GM18951 (cell line): Measurements from ENCODE around the gene ARHGEF11.

ENCODE experiments used
- POLR2A ChIP-seq: IDR thresholded peaks from 4 replicates; pipeline ENCODE4 v1.6.1; 2011; ENCODE audit warnings: mild to moderate bottlenecking; ENCODE audit not compliant: insufficient read length, insufficient read depth; ENCODE audit errors: extremely low read depth
- in situ Hi-C: fragments of 300-500 bp; cut with MboI; formaldehyde crosslinking; loops from one replicate; pipeline ENCODE4 v1.12.0; 2022; ENCODE audit warnings: low sequenced_read_pairs, mixed read lengths, inconsistent platforms; ENCODE audit not compliant: unreplicated experiment

Gene ARHGEF11

DNA sequence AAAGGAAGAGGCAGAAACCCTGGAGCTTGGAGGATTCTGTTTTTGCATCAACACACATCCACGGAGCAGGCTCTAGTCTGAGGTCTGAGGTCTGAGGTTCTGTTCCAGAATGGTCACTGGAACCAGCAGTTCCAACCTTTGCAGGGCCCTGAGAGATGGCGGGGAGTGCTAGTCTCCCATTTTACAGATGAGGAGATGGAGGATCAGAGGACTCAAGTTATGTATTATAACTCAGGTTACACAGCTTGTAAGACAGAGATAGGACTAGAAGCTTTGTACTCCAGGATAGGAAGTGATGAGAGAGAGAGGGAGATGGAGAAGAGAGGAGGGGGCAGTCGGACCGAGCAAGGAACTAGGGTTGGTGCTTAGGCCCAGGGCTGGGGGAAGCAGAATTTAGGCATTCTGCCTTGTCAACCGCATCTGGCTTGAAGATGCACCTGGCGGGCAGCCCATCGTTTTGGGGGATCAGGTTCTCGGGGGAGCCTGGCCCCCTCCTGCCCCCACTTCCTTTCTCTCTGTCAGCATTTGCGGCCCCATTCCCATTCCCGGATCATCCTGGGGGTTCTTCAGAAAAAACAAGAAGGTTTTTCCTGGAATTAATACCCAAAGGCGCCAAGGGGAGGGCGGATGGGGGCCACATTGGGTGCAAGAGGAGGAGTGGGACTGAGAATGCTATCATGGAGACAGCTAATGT, 146.4 kb downstream of the ARHGEF11 start:
- no peak for TF ChIP-seq POLR2A
- in situ Hi-C loops, result no loop called here

- in situ Hi-C loops, result no loop called here
- no peak for TF ChIP-seq POLR2A
Observed at GRCh38 chr1:156898161-156898566, 147.4 kb downstream of the ARHGEF11 start.

DNA sequence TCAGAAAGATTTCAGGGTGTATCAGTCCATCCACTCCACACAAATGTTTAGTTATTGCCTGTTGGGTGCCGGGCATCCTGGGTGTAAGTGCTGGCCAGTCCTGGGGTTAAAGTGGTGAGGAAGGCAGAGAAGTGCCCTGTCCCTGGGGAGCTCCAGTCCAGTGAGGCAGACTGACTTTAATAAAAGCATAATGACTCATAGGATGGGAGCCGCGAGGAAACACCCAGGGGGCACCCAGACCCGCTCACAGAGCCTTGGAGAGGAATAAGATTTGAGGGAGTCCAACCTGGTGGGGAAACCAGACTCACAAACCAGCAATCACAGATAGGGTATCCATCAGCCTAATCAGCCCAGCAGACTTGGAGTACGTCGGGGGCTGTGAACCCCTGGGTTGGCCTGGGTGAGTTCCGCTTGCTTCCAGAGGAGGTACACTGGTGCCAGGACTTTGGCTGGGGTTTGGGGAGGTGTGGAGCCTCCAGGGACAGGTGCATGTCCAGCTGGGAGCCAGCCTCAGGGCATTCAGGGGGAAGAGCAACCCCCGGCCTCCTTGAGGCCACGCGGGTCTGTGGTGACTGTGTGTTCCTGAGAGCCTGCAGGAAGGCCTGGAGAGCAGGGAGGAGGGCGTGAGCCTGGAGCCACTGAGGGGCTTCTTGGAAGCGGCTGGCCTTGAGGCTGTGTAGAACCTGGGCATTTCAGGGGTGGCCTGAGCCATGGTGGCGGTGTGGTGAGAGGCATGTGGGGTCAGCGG, 148.3 kb downstream of the ARHGEF11 start:
- in situ Hi-C loops, result no loop called here
- no peak for TF ChIP-seq POLR2A

- in situ Hi-C loops, result no loop called here
- no peak for TF ChIP-seq POLR2A
Observed at GRCh38 chr1:156896490-156897033, 149.0 kb downstream of the ARHGEF11 start.

DNA sequence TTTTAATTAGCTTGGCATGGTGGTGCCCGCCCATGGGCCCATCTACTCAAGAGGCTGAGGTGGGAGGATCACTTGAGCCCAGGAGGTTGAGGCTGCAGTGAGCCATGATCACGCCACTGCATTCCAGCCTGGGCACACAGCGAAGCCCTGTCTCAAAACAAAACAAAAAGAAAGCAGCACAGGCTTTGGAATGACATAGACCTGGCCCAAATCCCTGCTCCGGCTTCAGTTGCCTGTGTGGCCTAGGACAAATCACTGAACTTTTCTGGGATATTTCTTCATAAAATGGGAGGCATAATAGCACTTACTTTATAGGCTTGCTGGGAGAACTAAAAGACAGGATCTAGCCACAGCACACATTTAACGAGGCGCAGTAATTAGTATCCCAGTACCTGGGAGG, 149.6 kb downstream of the ARHGEF11 start:
- no peak for TF ChIP-seq POLR2A
- in situ Hi-C loops, result no loop called here

- TF ChIP-seq POLR2A, result no peak
- in situ Hi-C loops, result no loop called here
Observed at GRCh38 chr1:156895455-156895812, 150.1 kb downstream of the ARHGEF11 start.

- no peak for TF ChIP-seq POLR2A
- in situ Hi-C loops, result no loop called here
Observed at GRCh38 chr1:156894711-156895454, 150.7 kb downstream of the ARHGEF11 start.

DNA sequence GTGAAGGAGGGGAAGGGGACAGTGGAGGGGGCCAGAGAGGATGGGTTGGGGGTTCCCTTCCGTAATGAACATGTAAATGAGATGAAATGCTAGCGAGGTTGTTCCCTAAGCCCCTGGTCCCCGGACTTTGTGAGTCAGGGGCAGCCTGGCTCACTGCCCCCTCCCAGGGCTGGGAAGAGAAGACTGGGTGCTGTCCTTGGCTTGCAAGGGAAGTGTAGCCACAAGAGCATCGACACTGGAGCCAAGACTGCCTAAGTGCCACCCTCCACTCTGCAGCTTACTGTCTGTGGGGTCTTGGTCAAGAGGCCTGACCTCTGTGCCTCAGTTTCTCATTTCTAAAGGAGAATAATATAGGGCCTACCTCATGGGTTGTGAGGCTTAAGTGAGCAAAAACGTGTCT, 151.5 kb downstream of the ARHGEF11 start:
- in situ Hi-C loops, result no loop called here
- TF ChIP-seq POLR2A, result no peak

DNA sequence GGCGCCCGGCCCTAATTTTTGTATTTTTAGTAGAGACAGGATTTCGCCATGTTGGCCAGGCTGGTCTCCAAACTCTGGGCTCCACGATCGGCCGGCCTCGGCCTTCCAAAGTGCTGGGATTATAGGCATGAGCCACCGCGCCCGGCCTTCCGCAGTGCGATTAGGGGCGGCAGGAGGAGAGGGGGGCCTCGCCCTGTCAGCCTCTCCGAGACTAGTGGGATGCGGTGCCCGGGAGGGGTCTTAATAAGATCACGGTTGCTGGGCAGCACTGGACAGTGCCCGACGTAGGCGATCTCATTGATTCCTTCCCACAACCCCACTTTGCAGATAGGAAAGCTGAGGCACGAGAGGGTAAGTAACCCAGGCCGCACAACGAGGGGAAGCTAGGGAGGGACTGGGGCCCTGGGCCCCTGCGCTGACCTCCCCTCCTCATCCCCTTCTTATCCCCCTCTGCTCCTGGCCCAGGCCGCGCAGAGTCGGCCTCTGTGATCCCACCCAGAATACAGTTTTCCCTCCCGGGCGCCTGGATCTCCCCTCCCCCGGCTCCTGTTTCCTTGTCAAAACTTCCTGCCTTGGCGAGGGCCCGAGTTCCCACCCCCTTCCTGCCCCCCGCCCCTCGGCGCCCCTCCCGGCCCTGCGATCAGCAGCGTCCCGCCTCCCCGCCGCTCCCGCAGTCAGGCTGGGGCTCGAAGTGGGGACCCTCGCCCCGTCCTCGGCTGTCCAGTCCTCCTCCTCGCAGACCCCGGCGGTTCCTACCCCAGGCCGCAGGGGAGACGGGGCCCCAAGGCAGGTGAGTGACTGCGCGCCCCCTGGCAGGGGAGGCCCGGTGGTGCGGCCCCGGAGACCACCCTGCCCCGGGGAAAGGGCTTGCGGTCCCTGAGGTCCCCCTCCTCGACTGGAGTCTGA, 152.2 kb downstream of the ARHGEF11 start, which contains the start of gene PEAR1:
PEAR1 (plus strand) TSS at position 671 of the 906 bp plus-strand sequence. CDS start 10,209 bp downstream, outside the sequence.
- in situ Hi-C loops, result no loop called here
- TF ChIP-seq POLR2A, result no peak

DNA sequence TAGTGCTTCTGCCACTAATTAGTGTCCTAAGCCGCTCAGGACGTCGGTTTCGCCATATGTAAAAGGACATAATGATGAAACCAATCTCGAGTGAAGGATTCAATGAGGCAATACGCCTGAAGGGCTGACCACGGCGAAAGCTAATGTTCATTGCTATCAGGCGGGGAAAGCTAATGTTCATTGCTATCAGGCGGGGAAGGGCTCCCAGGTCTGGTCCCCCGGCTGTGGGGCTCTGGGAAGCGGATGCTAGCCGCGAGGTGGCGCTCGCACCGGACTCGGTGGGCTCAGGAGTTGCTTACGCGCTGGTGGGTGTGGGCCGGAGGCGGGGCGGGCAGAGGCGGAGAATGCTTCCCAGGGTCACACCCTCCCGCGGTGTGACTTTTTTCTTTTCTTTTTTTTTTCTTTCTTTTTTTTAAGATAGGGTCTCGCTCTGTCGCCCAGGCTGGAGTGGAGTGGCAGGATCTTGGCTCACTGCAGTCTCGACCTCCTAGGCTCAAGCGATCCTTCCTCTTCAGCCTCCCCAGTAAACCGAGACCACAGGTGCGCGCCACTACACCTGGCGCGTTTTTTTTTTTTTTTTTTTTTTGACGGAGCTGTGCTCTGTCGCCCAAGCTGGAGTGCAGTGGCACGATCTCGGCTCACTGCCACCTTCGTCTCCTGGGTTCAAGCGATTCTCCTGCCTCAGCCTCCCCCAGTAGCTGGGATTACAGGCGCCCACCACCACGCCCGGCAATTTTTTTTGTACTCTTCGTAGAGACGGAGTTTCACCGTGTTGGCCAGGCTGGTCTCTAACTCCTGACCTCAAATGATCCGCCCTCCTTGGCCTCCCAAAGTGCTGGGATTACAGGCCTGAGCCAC, 153.1 kb downstream of the ARHGEF11 start:
- TF ChIP-seq POLR2A, result no peak
- in situ Hi-C loops, result no loop called here

DNA sequence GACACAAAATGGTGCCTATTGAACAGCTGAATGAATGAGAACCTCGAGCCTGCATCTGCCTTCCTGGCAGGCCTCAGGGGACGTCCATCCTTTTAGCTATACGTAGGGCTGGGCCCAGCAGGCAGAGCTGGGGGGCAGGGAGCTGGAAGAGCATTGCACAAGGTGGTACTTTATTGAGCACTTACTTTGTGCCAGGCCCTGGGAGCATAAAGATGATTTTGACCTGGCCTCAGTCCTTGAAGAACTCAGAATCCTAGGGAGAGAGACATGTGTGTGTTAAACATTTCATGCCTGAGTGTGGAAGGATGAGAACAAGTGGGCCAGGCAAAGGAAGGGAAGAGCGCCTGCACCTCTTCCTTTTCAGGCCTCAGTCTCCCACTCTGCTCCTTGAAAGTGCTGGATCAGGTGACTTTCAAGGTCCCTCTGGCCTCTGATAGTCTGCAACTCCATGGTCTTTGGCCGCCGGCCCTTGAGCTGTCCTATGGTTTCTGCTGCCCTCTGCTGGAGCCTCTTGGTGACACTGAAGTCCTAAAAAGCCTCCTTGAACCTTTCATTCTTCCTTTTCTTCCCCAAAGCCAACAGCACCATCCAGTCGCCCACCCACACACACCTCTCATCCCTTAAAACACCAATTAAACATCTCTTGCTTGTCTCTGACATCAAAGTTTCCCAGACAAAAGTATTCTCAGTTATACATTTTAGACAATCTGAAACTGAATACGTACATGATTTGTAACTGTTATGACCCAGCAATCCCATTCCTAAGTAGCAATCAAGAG, 155.6 kb downstream of the ARHGEF11 start:
- in situ Hi-C loops, result no loop called here
- TF ChIP-seq POLR2A, result no peak

DNA sequence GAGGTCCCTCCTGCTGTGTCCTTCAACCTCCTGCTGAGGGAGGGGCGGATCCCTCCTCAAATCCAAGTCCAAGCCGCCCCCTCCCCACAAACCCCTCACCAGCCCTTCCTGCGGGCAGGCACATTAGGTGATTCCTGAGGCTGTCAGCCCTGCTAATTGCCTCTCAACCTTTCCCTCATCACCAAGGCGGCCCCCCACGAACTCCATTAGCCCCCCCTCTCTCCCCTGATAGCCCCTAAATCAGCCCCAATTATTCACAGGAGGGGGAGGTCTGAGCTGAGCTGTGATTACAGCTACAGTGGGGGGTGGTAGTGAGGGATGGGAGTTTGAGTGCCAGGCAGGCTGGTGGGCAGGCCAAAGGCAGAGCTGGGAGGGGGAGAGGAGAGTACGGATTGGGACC, 157.8 kb downstream of the ARHGEF11 start:
- TF ChIP-seq POLR2A, result no peak
- in situ Hi-C loops, result no loop called here
